GM23338 (cell line): ENCODE results near the gene MROH2B. TPM values are rescaled to one million over a fixed set of nuclear protein-coding genes. Genes with fewer than 3 reads are reported as not detected.

Experiments used
- ATAC-seq: fragments of 200-7000 bp; cut with Tn5 transposase; 3 replicates; pipeline ENCODE4 v1.9.1; 2020
- DNase-seq: peaks from one replicate; pipeline ENCODE4 v3.0.0-alpha.2; 2015; ENCODE audit warnings: low spot score
- H2AFZ ChIP-seq: fragments of 200-600 bp; sonication (generic); 2 replicates; pipeline ENCODE4 v1.8.0; 2016; ENCODE audit warnings: antibody characterized with exemption, mild to moderate bottlenecking, moderate library complexity
- H3F3A ChIP-seq: fragments of 200-600 bp; sonication (generic); replicated peaks from 2 replicates; pipeline ENCODE4 v1.8.0; 2017; ENCODE audit warnings: antibody characterized with exemption, mixed run types, low read depth
- H3K27ac ChIP-seq: fragments of 200-600 bp; sonication (generic); 2 replicates; pipeline ENCODE4 v1.6.1; 2016; ENCODE audit warnings: low read depth
- H3K27me3 ChIP-seq: fragments of 200-600 bp; sonication (generic); 2 replicates; pipeline ENCODE4 v1.8.0; 2016; ENCODE audit warnings: mild to moderate bottlenecking, mixed run types, moderate library complexity; ENCODE audit not compliant: insufficient read depth
- H3K36me3 ChIP-seq: fragments of 200-600 bp; sonication (generic); 2 replicates; pipeline ENCODE4 v1.8.0; 2016; ENCODE audit warnings: mild to moderate bottlenecking; ENCODE audit not compliant: insufficient read depth
- H3K4me1 ChIP-seq: fragments of 200-600 bp; sonication (generic); 2 replicates; pipeline ENCODE4 v1.8.0; 2016; ENCODE audit warnings: mild to moderate bottlenecking, moderate library complexity; ENCODE audit not compliant: insufficient read depth
- H3K4me2 ChIP-seq: fragments of 200-600 bp; sonication (generic); 2 replicates; pipeline ENCODE4 v1.7.1; 2017; ENCODE audit warnings: mixed run types
- H3K4me3 ChIP-seq: fragments of 200-600 bp; sonication (generic); 2 replicates; pipeline ENCODE4 v1.6.1; 2016; ENCODE audit warnings: mixed run types
- H3K79me2 ChIP-seq: fragments of 200-600 bp; sonication (generic); replicated peaks from 2 replicates; pipeline ENCODE4 v1.8.0; 2017; ENCODE audit warnings: mild to moderate bottlenecking; ENCODE audit not compliant: insufficient read depth
- H3K9me2 ChIP-seq: fragments of 200-600 bp; sonication (generic); 2 replicates; pipeline ENCODE4 v1.8.0; 2017; ENCODE audit not compliant: insufficient read depth
- H4K20me1 ChIP-seq: fragments of 200-600 bp; sonication (generic); replicated peaks from 2 replicates; pipeline ENCODE4 v1.8.0; 2017; ENCODE audit warnings: mild to moderate bottlenecking; ENCODE audit not compliant: insufficient read depth
- H3K27ac Mint-ChIP-seq: 2 replicates; pipeline ENCODE4 v1.8.0; 2020; ENCODE audit warnings: inconsistent platforms, mild to moderate bottlenecking, moderate library complexity, mixed read lengths
- H3K27me3 Mint-ChIP-seq: 3 replicates; pipeline ENCODE4 v1.8.0; 2022; ENCODE audit warnings: low read depth, mild to moderate bottlenecking, moderate library complexity, mixed read lengths, inconsistent platforms; ENCODE audit not compliant: insufficient read depth, poor library complexity
- H3K36me3 Mint-ChIP-seq: 3 replicates; pipeline ENCODE4 v1.8.0; 2021; ENCODE audit warnings: low read depth, mild to moderate bottlenecking, inconsistent platforms, moderate library complexity, mixed read lengths
- H3K4me1 Mint-ChIP-seq: 3 replicates; pipeline ENCODE4 v1.8.0; 2020; ENCODE audit warnings: mild to moderate bottlenecking, inconsistent platforms, mixed read lengths
- H3K4me3 Mint-ChIP-seq: 3 replicates; pipeline ENCODE4 v1.8.0; 2021; ENCODE audit warnings: moderate library complexity, mild to moderate bottlenecking, inconsistent platforms, mixed read lengths
- H3K9me3 Mint-ChIP-seq: 3 replicates; pipeline ENCODE4 v1.8.0; 2020; ENCODE audit warnings: moderate library complexity, mild to moderate bottlenecking, inconsistent platforms, mixed read lengths
- EZH2 ChIP-seq: fragments of 200-600 bp; sonication (generic); IDR thresholded peaks from one replicate; pipeline ENCODE4 v1.8.0; 2017; ENCODE audit warnings: antibody characterized with exemption, mild to moderate bottlenecking, low read depth; ENCODE audit not compliant: unreplicated experiment
- EZH2phosphoT487 ChIP-seq: fragments of 200-600 bp; sonication (generic); IDR thresholded peaks from one replicate; pipeline ENCODE4 v1.8.1; 2018; ENCODE audit warnings: antibody characterized with exemption; ENCODE audit not compliant: unreplicated experiment
- JUNB ChIP-seq: IDR thresholded peaks from one replicate; pipeline ENCODE4 v1.6.1; 2016; ENCODE audit warnings: antibody characterized with exemption; ENCODE audit not compliant: unreplicated experiment
- NANOG ChIP-seq: IDR thresholded peaks from 2 replicates; pipeline ENCODE4 v1.6.1; 2016; ENCODE audit warnings: antibody characterized with exemption, borderline replicate concordance
- polyA plus RNA-seq: library from polyadenylated mRNA; unstranded; fragments of >200 nt; fragmentation: Nextera tagmentation; extraction: Ambion mirVana; gene quantifications from 2 replicates; pipeline ENCODE4 v1.2.1, GENCODE V29; 2016
- total RNA-seq: library from RNA; depleted of rRNA; stranded (reverse); fragments of >200 nt; shearing (Covaris generic); gene quantifications from 2 replicates; pipeline ENCODE4 v1.2.3, GENCODE V29; 2014
- TF ChIP-seq, protein P1 (sequence below): IDR thresholded peaks from 2 replicates; pipeline ENCODE4 v1.6.1; 2016; ENCODE audit warnings: antibody characterized with exemption
- TF ChIP-seq, protein P2 (sequence below): fragments of 250-450 bp; sonication (Bioruptor Pico); IDR thresholded peaks from 2 replicates; pipeline ENCODE4 v1.5.0; 2020; ENCODE audit warnings: mild to moderate bottlenecking, moderate library complexity
- TF ChIP-seq, protein P3 (sequence below): IDR thresholded peaks from one replicate; pipeline ENCODE4 v1.6.1; 2018; ENCODE audit warnings: antibody characterized with exemption; ENCODE audit not compliant: unreplicated experiment

Gene MROH2B
- total and polyA plus RNA-seq, 2 experiments from 2014 or later = not detected

DNA sequence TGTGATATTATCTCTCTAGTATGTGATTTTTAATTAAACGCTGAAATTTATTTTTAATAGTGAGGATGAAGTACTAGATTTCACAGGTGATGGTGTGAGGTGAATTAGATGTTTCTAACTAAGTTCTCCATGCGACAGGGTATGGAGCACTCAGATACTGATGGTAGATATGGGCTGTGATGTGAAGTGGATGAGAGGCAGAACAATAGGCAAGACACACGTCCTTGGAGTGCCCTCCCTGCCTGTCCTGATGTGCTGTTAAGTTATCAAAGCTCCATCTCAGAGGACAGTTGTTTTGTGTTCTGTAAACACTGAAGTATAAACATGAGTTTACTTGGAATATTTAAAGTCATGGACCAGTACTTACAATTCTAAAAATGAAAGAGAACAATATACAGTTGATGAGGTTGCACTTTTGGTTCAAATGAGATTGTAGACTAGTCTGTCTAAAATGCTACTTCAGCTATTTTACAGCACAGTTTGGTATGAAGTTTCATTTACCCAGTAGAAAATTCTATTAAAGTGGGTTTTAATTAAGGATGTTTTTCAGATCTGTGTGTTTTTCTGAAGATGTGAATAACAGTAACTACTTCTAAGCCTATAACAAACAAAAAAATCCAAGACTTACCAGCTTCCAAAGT is 97.7 kb downstream of the MROH2B start:
- Histone ChIP-seq H3K4me2 (no peak overlapping the region), H3K27ac (no peak overlapping the region), H3F3A (no peaks in the 10 kb centered on the region), H3K36me3 (no peaks in the 10 kb centered on the region), H3K9me2 (peaks cover 3% of the 10 kb centered on the region; the same call in 1 of the 2 replicates), H4K20me1 (no peaks in the 10 kb centered on the region), H3K4me1 (no peaks in the 10 kb centered on the region), H3K27me3 (no peaks in the 10 kb centered on the region), H2AFZ (no peak overlapping the region), H3K79me2 (no peaks in the 10 kb centered on the region), H3K4me3 (no peak overlapping the region)
- TF ChIP-seq, protein P1, sequence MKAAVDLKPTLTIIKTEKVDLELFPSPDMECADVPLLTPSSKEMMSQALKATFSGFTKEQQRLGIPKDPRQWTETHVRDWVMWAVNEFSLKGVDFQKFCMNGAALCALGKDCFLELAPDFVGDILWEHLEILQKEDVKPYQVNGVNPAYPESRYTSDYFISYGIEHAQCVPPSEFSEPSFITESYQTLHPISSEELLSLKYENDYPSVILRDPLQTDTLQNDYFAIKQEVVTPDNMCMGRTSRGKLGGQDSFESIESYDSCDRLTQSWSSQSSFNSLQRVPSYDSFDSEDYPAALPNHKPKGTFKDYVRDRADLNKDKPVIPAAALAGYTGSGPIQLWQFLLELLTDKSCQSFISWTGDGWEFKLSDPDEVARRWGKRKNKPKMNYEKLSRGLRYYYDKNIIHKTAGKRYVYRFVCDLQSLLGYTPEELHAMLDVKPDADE = no peak
- TF ChIP-seq NANOG (no peak), EZH2phosphoT487 (no peak), JUNB (no peak), EZH2 (no peak)
- TF ChIP-seq, protein P2, sequence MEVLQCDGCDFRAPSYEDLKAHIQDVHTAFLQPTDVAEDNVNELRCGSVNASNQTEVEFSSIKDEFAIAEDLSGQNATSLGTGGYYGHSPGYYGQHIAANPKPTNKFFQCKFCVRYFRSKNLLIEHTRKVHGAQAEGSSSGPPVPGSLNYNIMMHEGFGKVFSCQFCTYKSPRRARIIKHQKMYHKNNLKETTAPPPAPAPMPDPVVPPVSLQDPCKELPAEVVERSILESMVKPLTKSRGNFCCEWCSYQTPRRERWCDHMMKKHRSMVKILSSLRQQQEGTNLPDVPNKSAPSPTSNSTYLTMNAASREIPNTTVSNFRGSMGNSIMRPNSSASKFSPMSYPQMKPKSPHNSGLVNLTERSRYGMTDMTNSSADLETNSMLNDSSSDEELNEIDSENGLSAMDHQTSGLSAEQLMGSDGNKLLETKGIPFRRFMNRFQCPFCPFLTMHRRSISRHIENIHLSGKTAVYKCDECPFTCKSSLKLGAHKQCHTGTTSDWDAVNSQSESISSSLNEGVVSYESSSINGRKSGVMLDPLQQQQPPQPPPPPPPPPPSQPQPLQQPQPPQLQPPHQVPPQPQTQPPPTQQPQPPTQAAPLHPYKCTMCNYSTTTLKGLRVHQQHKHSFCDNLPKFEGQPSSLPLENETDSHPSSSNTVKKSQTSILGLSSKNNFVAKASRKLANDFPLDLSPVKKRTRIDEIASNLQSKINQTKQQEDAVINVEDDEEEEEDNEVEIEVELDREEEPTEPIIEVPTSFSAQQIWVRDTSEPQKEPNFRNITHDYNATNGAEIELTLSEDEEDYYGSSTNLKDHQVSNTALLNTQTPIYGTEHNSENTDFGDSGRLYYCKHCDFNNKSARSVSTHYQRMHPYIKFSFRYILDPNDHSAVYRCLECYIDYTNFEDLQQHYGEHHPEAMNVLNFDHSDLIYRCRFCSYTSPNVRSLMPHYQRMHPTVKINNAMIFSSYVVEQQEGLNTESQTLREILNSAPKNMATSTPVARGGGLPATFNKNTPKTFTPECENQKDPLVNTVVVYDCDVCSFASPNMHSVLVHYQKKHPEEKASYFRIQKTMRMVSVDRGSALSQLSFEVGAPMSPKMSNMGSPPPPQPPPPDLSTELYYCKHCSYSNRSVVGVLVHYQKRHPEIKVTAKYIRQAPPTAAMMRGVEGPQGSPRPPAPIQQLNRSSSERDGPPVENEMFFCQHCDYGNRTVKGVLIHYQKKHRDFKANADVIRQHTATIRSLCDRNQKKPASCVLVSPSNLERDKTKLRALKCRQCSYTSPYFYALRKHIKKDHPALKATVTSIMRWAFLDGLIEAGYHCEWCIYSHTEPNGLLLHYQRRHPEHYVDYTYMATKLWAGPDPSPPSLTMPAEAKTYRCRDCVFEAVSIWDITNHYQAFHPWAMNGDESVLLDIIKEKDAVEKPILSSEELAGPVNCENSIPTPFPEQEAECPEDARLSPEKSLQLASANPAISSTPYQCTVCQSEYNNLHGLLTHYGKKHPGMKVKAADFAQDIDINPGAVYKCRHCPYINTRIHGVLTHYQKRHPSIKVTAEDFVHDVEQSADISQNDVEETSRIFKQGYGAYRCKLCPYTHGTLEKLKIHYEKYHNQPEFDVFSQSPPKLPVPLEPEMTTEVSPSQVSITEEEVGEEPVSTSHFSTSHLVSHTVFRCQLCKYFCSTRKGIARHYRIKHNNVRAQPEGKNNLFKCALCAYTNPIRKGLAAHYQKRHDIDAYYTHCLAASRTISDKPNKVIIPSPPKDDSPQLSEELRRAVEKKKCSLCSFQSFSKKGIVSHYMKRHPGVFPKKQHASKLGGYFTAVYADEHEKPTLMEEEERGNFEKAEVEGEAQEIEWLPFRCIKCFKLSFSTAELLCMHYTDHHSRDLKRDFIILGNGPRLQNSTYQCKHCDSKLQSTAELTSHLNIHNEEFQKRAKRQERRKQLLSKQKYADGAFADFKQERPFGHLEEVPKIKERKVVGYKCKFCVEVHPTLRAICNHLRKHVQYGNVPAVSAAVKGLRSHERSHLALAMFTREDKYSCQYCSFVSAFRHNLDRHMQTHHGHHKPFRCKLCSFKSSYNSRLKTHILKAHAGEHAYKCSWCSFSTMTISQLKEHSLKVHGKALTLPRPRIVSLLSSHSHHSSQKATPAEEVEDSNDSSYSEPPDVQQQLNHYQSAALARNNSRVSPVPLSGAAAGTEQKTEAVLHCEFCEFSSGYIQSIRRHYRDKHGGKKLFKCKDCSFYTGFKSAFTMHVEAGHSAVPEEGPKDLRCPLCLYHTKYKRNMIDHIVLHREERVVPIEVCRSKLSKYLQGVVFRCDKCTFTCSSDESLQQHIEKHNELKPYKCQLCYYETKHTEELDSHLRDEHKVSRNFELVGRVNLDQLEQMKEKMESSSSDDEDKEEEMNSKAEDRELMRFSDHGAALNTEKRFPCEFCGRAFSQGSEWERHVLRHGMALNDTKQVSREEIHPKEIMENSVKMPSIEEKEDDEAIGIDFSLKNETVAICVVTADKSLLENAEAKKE = no peak
- TF ChIP-seq, protein P3, sequence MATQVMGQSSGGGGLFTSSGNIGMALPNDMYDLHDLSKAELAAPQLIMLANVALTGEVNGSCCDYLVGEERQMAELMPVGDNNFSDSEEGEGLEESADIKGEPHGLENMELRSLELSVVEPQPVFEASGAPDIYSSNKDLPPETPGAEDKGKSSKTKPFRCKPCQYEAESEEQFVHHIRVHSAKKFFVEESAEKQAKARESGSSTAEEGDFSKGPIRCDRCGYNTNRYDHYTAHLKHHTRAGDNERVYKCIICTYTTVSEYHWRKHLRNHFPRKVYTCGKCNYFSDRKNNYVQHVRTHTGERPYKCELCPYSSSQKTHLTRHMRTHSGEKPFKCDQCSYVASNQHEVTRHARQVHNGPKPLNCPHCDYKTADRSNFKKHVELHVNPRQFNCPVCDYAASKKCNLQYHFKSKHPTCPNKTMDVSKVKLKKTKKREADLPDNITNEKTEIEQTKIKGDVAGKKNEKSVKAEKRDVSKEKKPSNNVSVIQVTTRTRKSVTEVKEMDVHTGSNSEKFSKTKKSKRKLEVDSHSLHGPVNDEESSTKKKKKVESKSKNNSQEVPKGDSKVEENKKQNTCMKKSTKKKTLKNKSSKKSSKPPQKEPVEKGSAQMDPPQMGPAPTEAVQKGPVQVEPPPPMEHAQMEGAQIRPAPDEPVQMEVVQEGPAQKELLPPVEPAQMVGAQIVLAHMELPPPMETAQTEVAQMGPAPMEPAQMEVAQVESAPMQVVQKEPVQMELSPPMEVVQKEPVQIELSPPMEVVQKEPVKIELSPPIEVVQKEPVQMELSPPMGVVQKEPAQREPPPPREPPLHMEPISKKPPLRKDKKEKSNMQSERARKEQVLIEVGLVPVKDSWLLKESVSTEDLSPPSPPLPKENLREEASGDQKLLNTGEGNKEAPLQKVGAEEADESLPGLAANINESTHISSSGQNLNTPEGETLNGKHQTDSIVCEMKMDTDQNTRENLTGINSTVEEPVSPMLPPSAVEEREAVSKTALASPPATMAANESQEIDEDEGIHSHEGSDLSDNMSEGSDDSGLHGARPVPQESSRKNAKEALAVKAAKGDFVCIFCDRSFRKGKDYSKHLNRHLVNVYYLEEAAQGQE = no peak
- no peak overlapping the region for H3K27ac Mint-ChIP-seq
- H3K36me3 Mint-ChIP-seq = no peaks in the 10 kb centered on the region
- H3K4me3 Mint-ChIP-seq = no peak overlapping the region
- no peak for ATAC-seq
- H3K27me3 Mint-ChIP-seq = no peaks in the 10 kb centered on the region
- H3K9me3 Mint-ChIP-seq = no peaks in the 10 kb centered on the region
- peaks cover 5% of the 10 kb centered on the region; the same call in 2 of the 3 replicates for H3K4me1 Mint-ChIP-seq
- DNase-seq = no peak
